Measurements from ENCODE around the gene CUX1. TPM values are rescaled to one million over a fixed set of nuclear protein-coding genes. Genes with fewer than 3 reads are reported as not detected.

CUX1 gene
- total RNA-seq, 3 donors from 2014 or later = 85.2 to 167 (median 120) TPM

DNA sequence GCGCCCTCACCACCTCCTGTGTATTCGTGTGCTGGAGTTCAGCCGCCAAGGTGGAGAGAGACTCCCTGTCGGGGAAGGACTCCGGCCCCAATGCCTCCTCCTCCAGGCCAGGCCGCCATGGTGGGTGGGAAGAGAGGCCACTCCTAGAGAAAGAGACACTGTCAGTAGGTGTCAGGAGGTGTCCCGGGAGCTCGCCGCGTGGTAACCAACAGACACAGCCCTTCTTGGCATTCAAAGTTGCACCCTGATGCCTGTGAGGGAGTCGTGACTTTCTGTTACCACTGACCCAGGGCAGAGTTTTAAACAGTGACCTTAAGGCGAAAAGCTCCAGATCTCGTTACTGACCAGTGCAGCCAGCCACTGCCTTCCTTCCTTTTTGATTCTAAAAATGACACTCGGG lies 155.2 kb downstream of the CUX1 start:
- ATAC-seq = no peak
- TF ChIP-seq, protein P1, sequence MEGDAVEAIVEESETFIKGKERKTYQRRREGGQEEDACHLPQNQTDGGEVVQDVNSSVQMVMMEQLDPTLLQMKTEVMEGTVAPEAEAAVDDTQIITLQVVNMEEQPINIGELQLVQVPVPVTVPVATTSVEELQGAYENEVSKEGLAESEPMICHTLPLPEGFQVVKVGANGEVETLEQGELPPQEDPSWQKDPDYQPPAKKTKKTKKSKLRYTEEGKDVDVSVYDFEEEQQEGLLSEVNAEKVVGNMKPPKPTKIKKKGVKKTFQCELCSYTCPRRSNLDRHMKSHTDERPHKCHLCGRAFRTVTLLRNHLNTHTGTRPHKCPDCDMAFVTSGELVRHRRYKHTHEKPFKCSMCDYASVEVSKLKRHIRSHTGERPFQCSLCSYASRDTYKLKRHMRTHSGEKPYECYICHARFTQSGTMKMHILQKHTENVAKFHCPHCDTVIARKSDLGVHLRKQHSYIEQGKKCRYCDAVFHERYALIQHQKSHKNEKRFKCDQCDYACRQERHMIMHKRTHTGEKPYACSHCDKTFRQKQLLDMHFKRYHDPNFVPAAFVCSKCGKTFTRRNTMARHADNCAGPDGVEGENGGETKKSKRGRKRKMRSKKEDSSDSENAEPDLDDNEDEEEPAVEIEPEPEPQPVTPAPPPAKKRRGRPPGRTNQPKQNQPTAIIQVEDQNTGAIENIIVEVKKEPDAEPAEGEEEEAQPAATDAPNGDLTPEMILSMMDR (IDR thresholded peaks at IDR 0.05) = no peak
- no peak for DNase-seq

DNA sequence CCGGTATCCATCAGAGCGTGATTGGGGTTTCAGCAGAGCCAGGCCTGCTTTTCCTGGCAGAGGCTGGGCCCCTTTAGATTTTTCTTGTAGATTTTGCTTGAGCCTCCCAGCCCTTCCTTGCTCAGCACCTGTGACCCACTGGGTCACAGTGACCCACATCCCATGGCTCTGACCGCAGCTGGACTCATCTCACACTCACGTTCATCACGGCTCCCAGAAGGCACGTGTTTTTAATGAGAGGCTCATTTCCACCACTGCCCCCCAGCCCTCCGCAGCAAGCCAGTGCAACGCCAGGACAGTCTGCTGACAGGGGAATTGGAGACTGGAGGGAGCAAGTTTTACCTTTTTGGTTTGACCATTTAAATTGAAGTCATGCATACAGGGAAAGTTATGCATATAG lies 155.7 kb downstream of the CUX1 start:
- Histone ChIP-seq H3K36me3 (ENCODE audit: low read depth) (no peaks in the 10 kb centered on the region), H3K4me3 (no peak overlapping the region), H3K4me1 (ENCODE audit: low read depth) (no peaks in the 10 kb centered on the region), H3K9me3 (no peaks in the 10 kb centered on the region)
- DNase-seq (no peak), ATAC-seq (no peak)
- TF ChIP-seq, protein P1 (IDR thresholded peaks at IDR 0.05) = no peak
- intact Hi-C loops (cut with DNase I, micrococcal nuclease) = no loop called here

More for the DNA sequence above, 155.2 kb downstream of the CUX1 start:
- no peaks in the 10 kb centered on the region for H3K36me3 ChIP-seq (ENCODE audit: low read depth)
- no peaks in the 10 kb centered on the region for H3K4me1 ChIP-seq (ENCODE audit: low read depth)
- no peak overlapping the region for H3K4me3 ChIP-seq
- intact Hi-C loops (cut with DNase I, micrococcal nuclease) = no loop called here
- no peaks in the 10 kb centered on the region for H3K9me3 ChIP-seq

DNA sequence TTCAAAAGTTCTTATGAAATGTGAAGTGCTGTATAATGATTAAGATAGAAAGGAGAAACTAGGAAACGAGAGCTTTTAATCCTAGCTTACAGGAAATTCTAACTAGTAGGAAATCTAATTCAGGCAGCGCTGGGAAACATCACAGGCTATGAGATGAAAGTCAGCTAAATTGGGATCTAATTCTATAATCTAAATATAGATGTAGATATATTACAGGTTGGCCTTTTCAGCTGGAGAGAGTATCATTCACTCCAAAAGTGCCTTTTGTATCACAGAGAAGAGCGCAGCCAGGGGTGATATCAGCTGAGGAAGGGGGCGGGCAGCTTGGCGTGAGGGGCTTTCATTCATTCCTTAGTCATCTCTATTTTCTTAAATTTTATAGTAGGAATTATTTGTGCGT lies 157.0 kb downstream of the CUX1 start:
- H3K4me1 ChIP-seq (ENCODE audit: low read depth) = no peaks in the 10 kb centered on the region
- no peaks in the 10 kb centered on the region for H3K9me3 ChIP-seq
- TF ChIP-seq, protein P1 (IDR thresholded peaks at IDR 0.05) = no peak
- no peak overlapping the region for H3K4me3 ChIP-seq
- intact Hi-C loops (cut with DNase I, micrococcal nuclease) = no loop called here
- DNase-seq (no peak), ATAC-seq (no peak)
- no peaks in the 10 kb centered on the region for H3K36me3 ChIP-seq (ENCODE audit: low read depth)

DNA sequence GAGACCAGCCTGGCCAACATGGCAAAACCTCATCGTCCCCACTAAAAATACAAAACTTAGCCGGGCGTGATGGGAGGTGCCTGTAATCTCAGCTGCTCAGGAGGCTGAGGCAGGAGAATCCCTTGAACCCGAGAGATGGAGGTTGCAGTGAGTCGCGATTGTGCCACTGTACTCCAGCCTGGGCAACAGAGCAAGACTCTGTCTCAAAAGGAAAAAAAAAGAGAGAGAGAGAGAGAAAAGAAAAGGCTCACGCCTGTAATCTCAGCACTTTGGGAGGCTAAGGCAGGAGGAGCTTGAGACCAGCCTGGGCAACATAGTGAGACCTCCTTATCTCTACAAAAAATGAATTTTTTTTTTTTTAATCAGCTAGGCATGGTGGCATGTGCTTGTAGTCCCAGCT lies 157.6 kb downstream of the CUX1 start:
- ATAC-seq = no peak
- no peaks in the 10 kb centered on the region for H3K9me3 ChIP-seq
- TF ChIP-seq, protein P1 (IDR thresholded peaks at IDR 0.05) = no peak
- H3K4me3 ChIP-seq = no peak overlapping the region
- DNase-seq = no peak
- H3K4me1 ChIP-seq (ENCODE audit: low read depth) = no peaks in the 10 kb centered on the region
- H3K36me3 ChIP-seq (ENCODE audit: low read depth) = no peaks in the 10 kb centered on the region
- intact Hi-C loops (cut with DNase I, micrococcal nuclease) = no loop called here

DNA sequence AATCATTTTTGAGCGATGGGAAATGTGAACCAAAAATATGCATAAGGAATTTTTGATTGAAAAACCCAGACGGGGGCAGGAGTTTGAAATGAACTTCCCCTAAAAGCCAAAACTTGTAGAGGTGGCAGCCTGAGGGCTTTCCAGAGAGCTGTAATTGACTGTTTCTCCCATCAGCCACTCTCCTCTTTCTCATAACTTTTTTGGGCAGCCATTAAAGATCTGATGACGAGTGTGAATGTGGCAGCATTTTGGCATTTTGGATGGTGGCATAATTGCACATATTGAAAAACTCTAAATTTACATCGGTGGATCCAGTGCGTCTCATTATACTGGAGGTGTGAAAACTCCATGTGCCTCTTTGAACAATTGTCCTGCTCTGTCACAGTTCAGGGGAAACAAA lies 159.0 kb downstream of the CUX1 start:
- ATAC-seq (no peak), DNase-seq (no peak)
- Histone ChIP-seq H3K9me3 (no peaks in the 10 kb centered on the region), H3K4me3 (no peak overlapping the region), H3K4me1 (ENCODE audit: low read depth) (peaks cover 5% of the 10 kb centered on the region), H3K36me3 (ENCODE audit: low read depth) (no peaks in the 10 kb centered on the region)
- TF ChIP-seq, protein P1 (IDR thresholded peaks at IDR 0.05) = no peak
- intact Hi-C loops (cut with DNase I, micrococcal nuclease) = no loop called here

DNA sequence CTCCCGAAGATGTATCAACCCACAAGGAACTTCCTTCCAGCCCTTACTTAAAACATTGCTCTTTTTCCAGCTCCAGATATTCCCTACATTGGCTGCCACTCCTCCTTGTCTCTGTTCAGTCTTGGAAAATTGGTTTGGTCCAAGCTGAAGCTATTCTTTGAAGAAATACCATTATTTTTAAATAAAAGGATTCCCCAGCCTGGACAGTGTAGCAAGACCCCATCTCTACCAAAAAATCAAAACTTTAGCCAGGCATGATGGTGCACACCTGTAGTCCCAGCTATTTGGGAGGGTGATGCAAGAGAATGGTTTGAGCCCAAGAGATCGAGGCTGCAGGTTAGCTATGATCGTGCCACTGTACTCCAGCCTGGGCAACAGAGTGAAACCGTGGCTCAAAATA lies 159.8 kb downstream of the CUX1 start:
- no peak for DNase-seq
- no peak for ATAC-seq
- Histone ChIP-seq H3K36me3 (ENCODE audit: low read depth) (no peaks in the 10 kb centered on the region), H3K4me1 (ENCODE audit: low read depth) (peaks cover 14% of the 10 kb centered on the region), H3K4me3 (no peak overlapping the region), H3K9me3 (no peaks in the 10 kb centered on the region)
- TF ChIP-seq, protein P1 (IDR thresholded peaks at IDR 0.05) = no peak
- intact Hi-C loops (cut with DNase I, micrococcal nuclease) = no loop called here

All from mucosa of descending colon (tissue), 3 donors.